ENCODE results near the gene GLCCI1. TPM values are rescaled to one million over a fixed set of nuclear protein-coding genes. Genes with fewer than 3 reads are reported as not detected.

GLCCI1 gene
- total RNA-seq, 2 donors from 2014 or later = 9.1 to 9.2 TPM

- Histone ChIP-seq H3K27me3 (replicated peaks; ENCODE audit: insufficient read depth) (no peaks in the 10 kb centered on the region), H3K27ac (no peak overlapping the region), H3K4me3 (no peak overlapping the region), H3K4me1 (replicated peaks) (no peaks in the 10 kb centered on the region), H3K9me3 (no peaks in the 10 kb centered on the region), H3K36me3 (no peaks in the 10 kb centered on the region)
- intact Hi-C loops (cut with DNase I) = no loop called here
- TF ChIP-seq POLR2AphosphoS5 (IDR thresholded peaks at IDR 0.05) (no peak), POLR2A (IDR thresholded peaks at IDR 0.05) (no peak), CTCF (IDR thresholded peaks at IDR 0.05) (no peak)
- 98% methylated on average over 12 of the region's 12 CpGs for WGBS
- no peak for DNase-seq (ENCODE audit: low spot score)
These were observed 96.2 kb downstream of the GLCCI1 start for GRCh38 chr7:8064828-8065227.

GRCh38 chr7:8065356-8065813 is 96.8 kb downstream of the GLCCI1 start:
- TF ChIP-seq POLR2A (IDR thresholded peaks at IDR 0.05) = no peak
- no peak for TF ChIP-seq POLR2AphosphoS5 (IDR thresholded peaks at IDR 0.05)
- Histone ChIP-seq H3K4me3 (no peak overlapping the region), H3K4me1 (replicated peaks) (no peaks in the 10 kb centered on the region), H3K36me3 (no peaks in the 10 kb centered on the region), H3K27me3 (replicated peaks; ENCODE audit: insufficient read depth) (no peaks in the 10 kb centered on the region), H3K27ac (no peak overlapping the region), H3K9me3 (no peaks in the 10 kb centered on the region)
- intact Hi-C loops (cut with DNase I) = no loop called here
- 81% methylated on average over 2 of the region's 2 CpGs for WGBS
- DNase-seq (ENCODE audit: low spot score) = no peak

GRCh38 chr7:8068892-8069686 is 100.5 kb downstream of the GLCCI1 start:
- Histone ChIP-seq H3K27ac (no peak overlapping the region), H3K27me3 (replicated peaks; ENCODE audit: insufficient read depth) (no peaks in the 10 kb centered on the region), H3K9me3 (no peaks in the 10 kb centered on the region), H3K4me3 (no peak overlapping the region), H3K4me1 (replicated peaks) (no peaks in the 10 kb centered on the region), H3K36me3 (no peaks in the 10 kb centered on the region)
- TF ChIP-seq POLR2A (IDR thresholded peaks at IDR 0.05) (no peak), POLR2AphosphoS5 (IDR thresholded peaks at IDR 0.05) (no peak), CTCF (IDR thresholded peaks at IDR 0.05) (no peak)
- DNase-seq (ENCODE audit: low spot score) = no peak
- WGBS = 87% methylated on average over 11 of the region's 12 CpGs
- intact Hi-C loops (cut with DNase I) = no loop called here

- TF ChIP-seq POLR2AphosphoS5 (IDR thresholded peaks at IDR 0.05) = no peak
- TF ChIP-seq CTCF (IDR thresholded peaks at IDR 0.05) = no peak
- no peak for TF ChIP-seq POLR2A (IDR thresholded peaks at IDR 0.05)
- no peak for DNase-seq (ENCODE audit: low spot score)
- no peak overlapping the region for H3K4me3 ChIP-seq
- no peaks in the 10 kb centered on the region for H3K4me1 ChIP-seq (replicated peaks)
- H3K36me3 ChIP-seq = no peaks in the 10 kb centered on the region
- H3K27me3 ChIP-seq (replicated peaks; ENCODE audit: insufficient read depth) = no peaks in the 10 kb centered on the region
- WGBS = 92% methylated on average over 9 of the region's 9 CpGs
- H3K27ac ChIP-seq = no peak overlapping the region
- intact Hi-C loops (cut with DNase I) = no loop called here
- no peaks in the 10 kb centered on the region for H3K9me3 ChIP-seq
These were observed 102.0 kb downstream of the GLCCI1 start for GRCh38 chr7:8070451-8071180.

GRCh38 chr7:8078418-8078817 is 109.8 kb downstream of the GLCCI1 start:
- H3K4me1 ChIP-seq (replicated peaks) = no peaks in the 10 kb centered on the region
- no peaks in the 10 kb centered on the region for H3K36me3 ChIP-seq
- H3K9me3 ChIP-seq = no peaks in the 10 kb centered on the region
- TF ChIP-seq POLR2A (IDR thresholded peaks at IDR 0.05) = no peak
- TF ChIP-seq CTCF (IDR thresholded peaks at IDR 0.05) = no peak
- no peak for TF ChIP-seq POLR2AphosphoS5 (IDR thresholded peaks at IDR 0.05)
- intact Hi-C loops (cut with DNase I) = no loop called here
- H3K27ac ChIP-seq = no peak overlapping the region
- no peaks in the 10 kb centered on the region for H3K27me3 ChIP-seq (replicated peaks; ENCODE audit: insufficient read depth)
- no peak overlapping the region for H3K4me3 ChIP-seq
- DNase-seq (ENCODE audit: low spot score) = no peak
